Ectodermal cell (in vitro differentiated cells): ENCODE data around the gene CEP112.

ENCODE experiments used
- H3K27ac ChIP-seq: 2 replicates; pipeline ENCODE4 v1.7.0; 2013; ENCODE audit warnings: mild to moderate bottlenecking, low read depth, low read length; ENCODE audit not compliant: insufficient read depth, poor library complexity, severe bottlenecking
- H3K27me3 ChIP-seq: 2 replicates; pipeline ENCODE4 v1.7.0; 2013; ENCODE audit warnings: mild to moderate bottlenecking, low read length; ENCODE audit not compliant: insufficient read depth, control insufficient read depth, poor library complexity, severe bottlenecking
- H3K36me3 ChIP-seq: one replicate; pipeline ENCODE4 v1.7.0; 2013; ENCODE audit warnings: low read length; ENCODE audit not compliant: control insufficient read depth, insufficient read depth
- H3K4me1 ChIP-seq: one replicate; pipeline ENCODE4 v1.7.0; 2013; ENCODE audit warnings: low read length; ENCODE audit not compliant: control insufficient read depth, insufficient read depth
- H3K4me3 ChIP-seq: 2 replicates; pipeline ENCODE4 v1.7.0; 2013; ENCODE audit warnings: low read depth, low read length, control low read depth; ENCODE audit not compliant: insufficient read depth
- H3K9me3 ChIP-seq: 2 replicates; pipeline ENCODE4 v1.7.0; 2013; ENCODE audit warnings: mild to moderate bottlenecking, low read length, moderate library complexity; ENCODE audit not compliant: control insufficient read depth
- WGBS, 2 experiments: methylation state at CpG; one replicate each; pipeline ENCODE4 v1.1.7; 2013; ENCODE audit warnings: missing lambda C conversion rate in 2 of 2; 5-methylcytosine and 5-hydroxymethylcytosine counted together

Gene CEP112

DNA sequence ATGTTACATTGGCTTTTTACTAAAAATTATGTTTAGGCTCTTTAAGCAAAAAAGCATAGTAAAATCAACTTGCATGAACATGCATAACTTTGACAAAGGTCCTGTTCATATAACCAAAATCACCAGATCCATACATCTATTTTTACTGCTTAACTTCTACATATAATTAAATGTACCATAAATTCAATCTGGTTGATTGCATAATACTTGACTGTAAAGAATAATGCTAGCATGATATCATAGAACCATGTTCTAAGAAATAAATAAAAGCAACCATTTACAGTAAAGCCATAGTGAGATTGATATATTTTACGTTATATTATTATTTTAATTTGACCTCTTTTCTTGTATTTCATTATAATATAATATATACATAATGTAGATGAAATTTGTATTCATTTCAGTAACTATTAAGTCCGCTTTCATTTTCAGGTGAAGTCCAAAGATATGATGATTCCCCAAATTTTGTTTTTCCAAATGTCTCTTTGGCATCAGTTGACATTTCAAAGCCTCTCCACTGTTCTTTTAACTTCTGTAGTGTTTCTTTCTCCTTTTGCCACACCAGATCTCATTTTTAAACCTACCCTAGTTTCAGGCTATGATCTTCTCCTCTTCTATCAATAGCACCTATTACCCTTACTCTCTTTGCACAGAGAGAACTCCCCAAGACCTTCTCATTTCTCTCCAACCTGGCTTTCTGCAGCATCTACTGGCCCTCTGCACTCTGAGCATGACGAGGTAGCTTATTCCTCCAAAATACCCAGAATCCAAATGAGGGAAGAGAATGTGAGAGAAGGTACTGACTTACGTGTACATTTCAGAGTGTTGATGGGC is 35.5 kb upstream of the CEP112 start:
- 94 to 95% methylated on average over 3 of the region's 4 CpGs for WGBS, 2 experiments
- Histone ChIP-seq H3K36me3 (no peaks in the 10 kb centered on the region), H3K4me1 (no peaks in the 10 kb centered on the region), H3K9me3 (no peaks in the 10 kb centered on the region), H3K4me3 (no peak overlapping the region), H3K27me3 (no peaks in the 10 kb centered on the region), H3K27ac (no peak overlapping the region)

DNA sequence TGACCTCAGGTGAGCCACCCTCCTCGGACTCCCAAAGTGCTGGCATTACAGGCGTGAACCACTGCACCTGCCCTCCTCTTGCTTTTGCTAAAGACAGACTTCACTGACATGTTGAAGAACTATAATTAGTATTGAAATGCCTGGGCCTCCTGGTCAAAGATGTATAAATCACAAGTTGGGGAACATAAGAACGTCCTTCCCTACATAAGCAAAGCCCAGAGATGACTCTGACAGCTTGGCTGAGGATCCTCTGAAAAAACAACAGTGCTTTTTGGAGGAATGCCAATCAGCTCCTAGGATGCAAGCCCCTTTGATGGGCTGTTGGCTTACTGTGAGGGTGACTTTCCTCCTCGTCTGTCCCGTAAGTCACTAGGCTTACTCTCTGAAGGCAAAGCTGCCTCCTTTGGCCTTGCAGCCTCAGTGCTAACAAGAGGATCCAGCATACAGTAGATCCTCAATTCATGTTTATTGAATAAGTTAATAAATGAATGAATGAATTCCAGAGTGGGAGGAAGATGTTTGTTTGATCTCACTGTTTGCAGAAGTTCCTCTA is 30.9 kb upstream of the CEP112 start:
- Histone ChIP-seq H3K4me1 (no peaks in the 10 kb centered on the region), H3K36me3 (no peaks in the 10 kb centered on the region), H3K27me3 (no peaks in the 10 kb centered on the region), H3K9me3 (no peaks in the 10 kb centered on the region), H3K27ac (no peak overlapping the region), H3K4me3 (no peak overlapping the region)
- WGBS, 2 experiments = 81 to 90% methylated on average over 5 of the region's 5 CpGs

DNA sequence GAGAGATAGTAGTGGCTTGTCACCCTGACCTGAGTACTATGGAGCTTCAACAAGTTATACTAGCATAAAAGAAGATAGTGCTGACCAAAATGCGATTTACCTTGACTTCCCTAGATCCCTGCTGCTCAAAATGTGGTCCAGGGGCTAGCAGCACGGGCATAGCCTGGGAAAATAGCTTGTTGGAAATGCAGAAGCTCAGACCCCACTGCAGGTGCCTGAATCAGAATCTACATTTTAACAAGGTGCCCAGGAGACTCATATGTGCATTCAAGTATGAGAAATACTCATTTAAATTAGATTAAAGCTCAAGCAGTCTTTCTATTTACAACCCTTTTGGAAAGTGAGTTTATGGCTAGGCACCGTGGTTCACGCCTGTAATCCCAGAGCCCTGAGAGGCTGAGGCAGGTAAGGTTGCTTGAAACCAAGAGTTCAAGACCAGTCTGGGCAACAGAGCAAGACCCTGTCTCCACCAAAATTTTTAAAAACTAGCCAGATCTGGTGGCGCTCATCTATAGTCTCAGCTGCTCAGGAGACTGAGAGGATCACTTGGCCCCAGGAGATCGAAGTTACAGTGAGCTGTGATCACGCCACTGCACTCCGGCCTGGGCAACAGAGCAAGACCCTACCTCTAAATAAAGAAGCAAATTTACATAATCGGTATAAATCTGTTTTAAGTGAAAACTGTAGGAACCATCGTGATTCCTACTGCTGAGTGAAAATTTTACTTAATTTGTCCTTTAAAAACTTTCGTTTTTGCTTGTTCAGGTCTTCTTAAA is 30.0 kb upstream of the CEP112 start:
- Histone ChIP-seq H3K4me1 (no peaks in the 10 kb centered on the region), H3K36me3 (no peaks in the 10 kb centered on the region), H3K9me3 (no peaks in the 10 kb centered on the region), H3K27me3 (no peaks in the 10 kb centered on the region), H3K4me3 (no peak overlapping the region), H3K27ac (no peak overlapping the region)
- 83 to 84% methylated on average over 10 to 11 of the region's 11 CpGs for WGBS, 2 experiments

GRCh38 chr17:66221343-66221742 is 29.4 kb upstream of the CEP112 start:
- Histone ChIP-seq H3K4me3 (no peak overlapping the region), H3K27ac (no peak overlapping the region), H3K4me1 (no peaks in the 10 kb centered on the region), H3K36me3 (no peaks in the 10 kb centered on the region), H3K9me3 (no peaks in the 10 kb centered on the region), H3K27me3 (no peaks in the 10 kb centered on the region)

GRCh38 chr17:66220079-66220835 is 28.3 kb upstream of the CEP112 start:
- Histone ChIP-seq H3K27me3 (no peaks in the 10 kb centered on the region), H3K36me3 (no peaks in the 10 kb centered on the region), H3K4me3 (no peak overlapping the region), H3K4me1 (no peaks in the 10 kb centered on the region), H3K27ac (no peak overlapping the region), H3K9me3 (no peaks in the 10 kb centered on the region)
- WGBS, 2 experiments = 94 to 95% methylated on average over 8 of the region's 8 CpGs

DNA sequence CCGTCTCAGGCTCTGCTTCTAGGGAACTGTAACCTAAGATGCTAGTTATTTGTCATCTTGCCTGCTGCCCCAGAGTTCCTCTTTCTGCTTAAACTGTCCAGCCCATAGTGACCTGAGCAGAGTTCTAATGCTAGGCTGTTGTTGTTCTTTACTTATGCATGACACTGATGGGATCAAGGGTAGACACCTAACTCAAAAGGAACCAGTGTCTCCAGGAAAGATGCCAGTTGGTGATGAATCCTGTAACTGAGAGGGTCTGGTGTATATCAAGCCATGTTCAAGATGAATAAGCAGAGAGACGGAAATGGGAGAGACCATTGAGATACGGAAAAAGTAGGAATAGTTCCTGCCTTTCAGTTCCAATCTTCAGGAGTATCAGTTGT is 23.6 kb upstream of the CEP112 start:
- WGBS, 2 experiments = 91 to 93% methylated on average over 3 of the region's 3 CpGs
- Histone ChIP-seq H3K4me1 (no peaks in the 10 kb centered on the region), H3K27ac (no peak overlapping the region)

DNA sequence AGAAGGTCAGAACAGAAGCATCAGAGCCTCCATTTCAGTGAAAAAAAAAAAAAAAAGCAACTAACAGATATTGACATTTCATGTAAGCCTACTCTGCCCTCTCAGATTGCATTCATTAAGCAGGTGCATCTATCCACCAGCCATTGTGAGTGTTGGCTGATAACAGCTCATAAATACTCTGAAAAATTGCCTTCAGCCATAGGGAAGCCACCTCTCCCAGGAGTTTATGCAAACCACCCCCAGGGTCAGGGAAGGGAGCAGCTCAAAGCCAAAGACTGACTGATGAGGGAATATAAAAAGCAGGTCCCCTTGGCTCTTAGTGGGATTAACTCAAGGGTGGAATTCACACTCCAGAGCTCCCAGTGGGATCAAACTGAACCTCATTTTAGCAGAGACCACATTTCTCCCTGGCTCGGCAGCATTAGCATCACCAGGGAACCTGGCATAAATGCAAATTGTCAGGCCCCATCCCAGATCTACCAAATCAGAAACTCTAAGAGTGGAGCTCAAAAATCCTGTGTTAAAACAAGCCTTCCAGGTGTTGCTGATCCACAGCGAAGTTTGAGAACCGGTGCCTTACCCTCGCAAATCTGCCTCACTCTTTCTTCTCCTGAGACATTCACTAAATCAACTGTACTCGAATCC is 23.1 kb upstream of the CEP112 start:
- no peaks in the 10 kb centered on the region for H3K27me3 ChIP-seq
- H3K27ac ChIP-seq = no peak overlapping the region
- 85% methylated on average over 5 of the region's 5 CpGs for WGBS, 2 experiments
- H3K9me3 ChIP-seq = no peaks in the 10 kb centered on the region
- no peaks in the 10 kb centered on the region for H3K36me3 ChIP-seq
- no peak overlapping the region for H3K4me3 ChIP-seq
- no peaks in the 10 kb centered on the region for H3K4me1 ChIP-seq

More for the DNA sequence above, 23.6 kb upstream of the CEP112 start:
- no peak overlapping the region for H3K4me3 ChIP-seq
- no peaks in the 10 kb centered on the region for H3K9me3 ChIP-seq
- H3K27me3 ChIP-seq = no peaks in the 10 kb centered on the region
- no peaks in the 10 kb centered on the region for H3K36me3 ChIP-seq

GRCh38 chr17:66211047-66211810 is 19.3 kb upstream of the CEP112 start:
- Histone ChIP-seq H3K36me3 (no peaks in the 10 kb centered on the region), H3K4me3 (no peak overlapping the region), H3K4me1 (no peaks in the 10 kb centered on the region), H3K9me3 (no peaks in the 10 kb centered on the region), H3K27ac (no peak overlapping the region), H3K27me3 (no peaks in the 10 kb centered on the region)
- WGBS, 2 experiments = 94 to 97% methylated on average over 9 of the region's 9 CpGs

DNA sequence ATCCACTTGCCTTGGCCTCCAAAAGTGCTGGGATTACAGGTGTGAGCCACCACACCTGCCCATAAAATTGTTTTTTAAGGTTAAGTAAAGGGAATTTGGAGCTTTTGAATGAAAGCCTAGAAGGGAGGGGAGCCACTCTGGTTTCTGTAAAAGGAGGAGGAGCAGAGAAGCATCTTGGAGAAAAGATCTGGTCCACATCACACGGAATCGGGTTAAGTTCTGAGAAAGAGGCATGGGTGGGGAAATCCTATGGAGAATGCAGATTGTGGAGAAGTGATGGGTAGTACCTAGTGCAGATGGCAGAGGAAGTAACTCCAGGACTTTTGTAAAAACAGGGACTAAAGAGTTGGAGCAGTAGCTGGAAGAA is 18.3 kb upstream of the CEP112 start:
- 95% methylated on average over 2 of the region's 2 CpGs for WGBS, 2 experiments
- Histone ChIP-seq H3K4me3 (no peak overlapping the region), H3K27ac (no peak overlapping the region), H3K4me1 (no peaks in the 10 kb centered on the region), H3K27me3 (no peaks in the 10 kb centered on the region), H3K9me3 (no peaks in the 10 kb centered on the region), H3K36me3 (no peaks in the 10 kb centered on the region)
